Measurements from ENCODE around the gene CCDC60.

CCDC60 gene

DNA sequence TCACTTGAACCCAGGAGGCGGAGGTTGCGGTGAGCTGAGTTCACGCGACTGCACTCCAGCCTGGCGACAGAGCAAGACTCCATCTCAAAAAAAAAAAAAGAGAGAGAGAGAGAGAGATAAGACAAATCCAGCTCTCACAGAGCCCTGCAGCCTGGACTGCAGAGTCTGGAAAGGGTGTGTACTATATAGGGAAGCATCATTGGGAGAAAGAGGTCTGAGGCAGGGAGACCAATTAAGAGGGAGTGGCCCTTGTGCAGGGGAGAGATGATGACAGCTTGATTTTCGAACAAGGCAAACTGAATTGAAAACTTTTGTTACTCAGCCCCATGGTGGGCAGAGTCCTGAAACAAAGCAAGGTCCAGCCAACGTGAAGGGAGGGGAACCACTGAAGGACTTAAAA, 116.2 kb downstream of the CCDC60 start:
- Histone ChIP-seq H3K4me1 (ENCODE audit: control insufficient read depth in 1 of 2, insufficient read depth in 1 of 2, low read depth in 1 of 2, low read length in 1 of 2) (no peaks in the 10 kb centered on the region), H3K4me3 (ENCODE audit: low read depth in 1 of 2, low read length in 1 of 2) (no peak overlapping the region), H3K36me3 (no peaks in the 10 kb centered on the region), H3K27me3 (peaks cover 11% of the 10 kb centered on the region), H3K27ac (no peak overlapping the region), H3K9me3 (no peaks in the 10 kb centered on the region)
- TF ChIP-seq, protein P1, sequence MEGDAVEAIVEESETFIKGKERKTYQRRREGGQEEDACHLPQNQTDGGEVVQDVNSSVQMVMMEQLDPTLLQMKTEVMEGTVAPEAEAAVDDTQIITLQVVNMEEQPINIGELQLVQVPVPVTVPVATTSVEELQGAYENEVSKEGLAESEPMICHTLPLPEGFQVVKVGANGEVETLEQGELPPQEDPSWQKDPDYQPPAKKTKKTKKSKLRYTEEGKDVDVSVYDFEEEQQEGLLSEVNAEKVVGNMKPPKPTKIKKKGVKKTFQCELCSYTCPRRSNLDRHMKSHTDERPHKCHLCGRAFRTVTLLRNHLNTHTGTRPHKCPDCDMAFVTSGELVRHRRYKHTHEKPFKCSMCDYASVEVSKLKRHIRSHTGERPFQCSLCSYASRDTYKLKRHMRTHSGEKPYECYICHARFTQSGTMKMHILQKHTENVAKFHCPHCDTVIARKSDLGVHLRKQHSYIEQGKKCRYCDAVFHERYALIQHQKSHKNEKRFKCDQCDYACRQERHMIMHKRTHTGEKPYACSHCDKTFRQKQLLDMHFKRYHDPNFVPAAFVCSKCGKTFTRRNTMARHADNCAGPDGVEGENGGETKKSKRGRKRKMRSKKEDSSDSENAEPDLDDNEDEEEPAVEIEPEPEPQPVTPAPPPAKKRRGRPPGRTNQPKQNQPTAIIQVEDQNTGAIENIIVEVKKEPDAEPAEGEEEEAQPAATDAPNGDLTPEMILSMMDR (IDR thresholded peaks at IDR 0.05): no peak

DNA sequence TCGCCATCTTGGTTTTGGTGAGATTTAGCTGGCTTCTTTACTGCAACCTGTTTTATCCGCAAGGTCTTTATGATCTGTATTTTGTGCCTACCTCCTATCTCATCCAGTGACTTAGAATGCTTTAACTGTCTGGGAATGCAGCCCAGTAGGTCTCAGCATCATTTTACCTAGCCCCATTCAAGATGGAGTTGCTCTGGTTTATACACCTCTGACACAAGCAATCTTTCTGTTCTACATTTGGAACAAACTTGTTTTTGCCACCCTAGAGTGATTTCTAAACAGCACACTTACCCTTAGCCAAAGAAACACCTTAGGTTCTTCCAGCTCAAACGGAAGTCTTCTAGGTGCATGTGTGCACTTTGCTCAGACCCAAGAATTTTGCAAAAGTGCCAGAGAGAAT, 122.3 kb downstream of the CCDC60 start:
- H3K4me1 ChIP-seq (ENCODE audit: control insufficient read depth in 1 of 2, insufficient read depth in 1 of 2, low read depth in 1 of 2, low read length in 1 of 2): no peaks in the 10 kb centered on the region
- TF ChIP-seq, protein P1 (IDR thresholded peaks at IDR 0.05): no peak
- H3K27me3 ChIP-seq: no peaks in the 10 kb centered on the region
- no peaks in the 10 kb centered on the region for H3K9me3 ChIP-seq
- H3K4me3 ChIP-seq (ENCODE audit: low read depth in 1 of 2, low read length in 1 of 2): no peak overlapping the region
- H3K27ac ChIP-seq: no peak overlapping the region
- H3K36me3 ChIP-seq: no peaks in the 10 kb centered on the region

DNA sequence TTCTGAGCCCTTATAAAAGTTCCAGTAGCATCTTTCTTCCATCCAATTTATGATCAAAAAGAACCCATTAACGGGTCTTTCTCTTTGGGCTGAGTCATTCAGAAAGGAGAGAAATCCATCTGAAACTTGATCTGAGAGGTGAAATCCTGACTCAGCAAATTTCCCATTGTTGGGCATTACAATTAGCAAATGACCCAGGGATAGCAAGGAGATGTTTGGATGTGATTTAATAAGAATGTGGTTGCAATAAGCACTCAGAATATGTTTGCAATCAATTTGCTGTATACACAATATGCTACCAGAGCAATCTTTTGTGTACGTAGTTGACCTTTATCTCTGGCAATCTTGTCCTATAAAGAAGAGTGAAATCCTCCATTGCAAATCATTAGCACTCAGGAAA, 122.7 kb downstream of the CCDC60 start:
- Histone ChIP-seq H3K36me3 (no peaks in the 10 kb centered on the region), H3K27ac (no peak overlapping the region), H3K4me3 (ENCODE audit: low read depth in 1 of 2, low read length in 1 of 2) (no peak overlapping the region), H3K9me3 (no peaks in the 10 kb centered on the region), H3K4me1 (ENCODE audit: control insufficient read depth in 1 of 2, insufficient read depth in 1 of 2, low read depth in 1 of 2, low read length in 1 of 2) (no peaks in the 10 kb centered on the region), H3K27me3 (no peaks in the 10 kb centered on the region)
- TF ChIP-seq, protein P1 (IDR thresholded peaks at IDR 0.05): no peak

DNA sequence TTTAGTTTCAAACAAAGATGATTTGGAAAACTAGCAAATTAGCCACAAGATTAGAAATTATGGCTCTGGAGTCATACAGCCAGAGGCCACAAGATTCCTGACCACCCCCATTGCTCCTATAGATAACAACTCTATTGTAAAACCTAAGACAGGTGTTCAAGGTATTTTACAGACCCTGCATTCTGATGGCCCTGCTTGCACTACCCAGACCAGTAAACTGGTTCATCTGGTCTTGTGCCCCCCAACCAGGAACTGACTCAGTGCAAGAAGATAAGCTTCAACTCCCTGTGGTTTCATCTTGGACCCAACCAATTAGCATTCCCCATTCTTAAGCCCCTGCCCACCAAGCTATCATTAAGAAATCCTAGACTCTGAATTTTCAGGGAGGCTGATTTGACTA, 125.0 kb downstream of the CCDC60 start:
- TF ChIP-seq, protein P1 (IDR thresholded peaks at IDR 0.05): no peak
- Histone ChIP-seq H3K4me3 (ENCODE audit: low read depth in 1 of 2, low read length in 1 of 2) (no peak overlapping the region), H3K27ac (no peak overlapping the region), H3K9me3 (no peaks in the 10 kb centered on the region), H3K27me3 (no peaks in the 10 kb centered on the region), H3K36me3 (no peaks in the 10 kb centered on the region), H3K4me1 (ENCODE audit: control insufficient read depth in 1 of 2, insufficient read depth in 1 of 2, low read depth in 1 of 2, low read length in 1 of 2) (no peaks in the 10 kb centered on the region)

DNA sequence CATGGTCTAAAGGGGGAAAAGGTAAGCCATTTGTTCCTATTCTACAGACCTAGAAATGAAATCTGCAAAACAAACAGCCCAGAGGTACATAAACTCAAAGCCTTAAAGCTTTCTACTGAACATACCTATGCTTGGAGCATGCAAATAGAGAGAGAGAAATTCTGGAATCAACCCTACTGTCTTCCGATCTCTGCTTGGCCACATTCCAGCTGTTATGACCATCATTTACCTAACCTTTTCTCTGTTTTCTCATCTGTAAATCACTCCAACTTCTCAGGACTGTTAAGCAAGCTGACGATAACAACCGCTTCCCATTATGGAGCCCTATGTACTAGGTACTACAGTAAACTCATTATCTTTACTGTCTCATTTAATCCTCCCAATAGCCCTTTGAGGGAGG, 126.3 kb downstream of the CCDC60 start:
- Histone ChIP-seq H3K9me3 (no peaks in the 10 kb centered on the region), H3K4me3 (ENCODE audit: low read depth in 1 of 2, low read length in 1 of 2) (no peak overlapping the region), H3K27ac (no peak overlapping the region), H3K36me3 (no peaks in the 10 kb centered on the region), H3K27me3 (no peaks in the 10 kb centered on the region), H3K4me1 (ENCODE audit: control insufficient read depth in 1 of 2, insufficient read depth in 1 of 2, low read depth in 1 of 2, low read length in 1 of 2) (no peaks in the 10 kb centered on the region)
- TF ChIP-seq, protein P1 (IDR thresholded peaks at IDR 0.05): no peak

DNA sequence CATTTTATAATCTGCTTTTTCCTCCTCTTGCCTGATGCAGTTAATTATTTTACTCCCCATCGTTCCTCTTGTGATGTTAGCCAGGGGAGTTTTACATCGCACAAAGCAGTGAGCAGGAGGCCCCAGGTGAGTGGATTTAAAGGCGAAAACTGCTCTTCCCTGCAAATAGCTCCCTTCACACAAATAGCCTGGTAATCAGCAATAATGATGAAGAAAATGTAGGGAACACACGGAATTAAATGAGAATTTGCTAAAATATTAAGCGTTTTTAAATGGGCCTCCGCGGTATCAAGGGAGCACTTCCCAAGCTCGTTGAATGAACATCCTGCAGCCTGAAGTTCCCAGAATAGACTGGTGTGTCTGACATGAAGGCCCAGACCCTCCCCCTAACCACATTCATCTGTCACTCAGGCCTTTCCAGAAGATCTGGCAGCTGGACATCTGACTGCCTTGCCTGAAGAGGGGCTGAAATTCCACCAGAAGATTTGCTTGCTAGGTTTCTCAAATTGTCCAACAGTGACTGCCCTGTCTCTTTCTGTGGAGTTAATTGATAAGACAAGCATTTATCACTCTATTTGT, 127.2 kb downstream of the CCDC60 start:
- H3K9me3 ChIP-seq: no peaks in the 10 kb centered on the region
- no peak overlapping the region for H3K27ac ChIP-seq
- no peaks in the 10 kb centered on the region for H3K27me3 ChIP-seq
- H3K4me3 ChIP-seq (ENCODE audit: low read depth in 1 of 2, low read length in 1 of 2): no peak overlapping the region
- H3K36me3 ChIP-seq: no peaks in the 10 kb centered on the region
- H3K4me1 ChIP-seq (ENCODE audit: control insufficient read depth in 1 of 2, insufficient read depth in 1 of 2, low read depth in 1 of 2, low read length in 1 of 2): no peaks in the 10 kb centered on the region
- TF ChIP-seq, protein P1 (IDR thresholded peaks at IDR 0.05): no peak
